ENCODE data around the gene CTDSP2. TPM values are rescaled to one million over a fixed set of nuclear protein-coding genes. Genes with fewer than 3 reads are reported as not detected.
"Not testable (repeated sequence)": the region's sequence is repeated elsewhere in the genome, so short reads cannot be mapped to it uniquely, and the experiment has no call there.

The CTDSP2 gene
- total RNA-seq, 1 donor from 2014 or later: 129 TPM

- TF ChIP-seq CTCF (IDR thresholded peaks at IDR 0.05): no peak
- DNase-seq (ENCODE audit: low spot score in 2 of 2): no peak
- Histone ChIP-seq H3K27me3 (no peaks in the 10 kb centered on the region), H3K4me3 (no peak overlapping the region), H3K27ac (no peak overlapping the region), H3K36me3 (peaks cover 0 to 13% of the 10 kb centered on the region in 2 donors), H3K9me3 (no peaks in the 10 kb centered on the region), H3K4me1 (peaks cover 2 to 15% of the 10 kb centered on the region in 2 donors)
- intact Hi-C loops (cut with DNase I): no loop called here
These were observed 71.5 kb downstream of the CTDSP2 start for GRCh38 chr12:57775044-57775443.

GRCh38 chr12:57774634-57775033 lies 71.9 kb downstream of the CTDSP2 start:
- peaks cover 2 to 15% of the 10 kb centered on the region in 2 donors for H3K4me1 ChIP-seq
- intact Hi-C loops (cut with DNase I): not testable (repeated sequence)

GRCh38 chr12:57772429-57773322 lies 73.9 kb downstream of the CTDSP2 start, which contains the start of gene EEF1AKMT3:
EEF1AKMT3 (plus strand) TSS chr12:57772614; CDS start chr12:57772725, 111 bp downstream.
- Histone ChIP-seq H3K4me3 (peak within 1 kb of the TSS; percentile 80 to 83), H3K36me3 (peaks cover 0 to 11% of the 10 kb centered on the region in 2 donors), H3K27me3 (no peaks in the 10 kb centered on the region), H3K4me1 (peaks cover 2 to 15% of the 10 kb centered on the region in 2 donors), H3K9me3 (no peaks in the 10 kb centered on the region), H3K27ac (peak within 1 kb of the TSS; percentile 90 to 94)
- peak in 1 of 2 donors; percentile 85 for DNase-seq (ENCODE audit: low spot score in 2 of 2)
- no peak for TF ChIP-seq CTCF (IDR thresholded peaks at IDR 0.05)
- intact Hi-C loops (cut with DNase I): no loop called here

More at GRCh38 chr12:57774634-57775033, 71.9 kb downstream of the CTDSP2 start:
- DNase-seq (ENCODE audit: low spot score in 2 of 2): peak in 1 of 2 donors; percentile 56
- H3K36me3 ChIP-seq: peaks cover 0 to 12% of the 10 kb centered on the region in 2 donors
- not testable (repeated sequence) for H3K9me3 ChIP-seq, H3K27ac ChIP-seq, H3K4me3 ChIP-seq, H3K27me3 ChIP-seq

- no peaks in the 10 kb centered on the region for H3K9me3 ChIP-seq
- H3K27ac ChIP-seq: peak within 1 kb of the TSS; percentile 90 to 94
- DNase-seq (ENCODE audit: low spot score in 2 of 2): peak; percentile 91 to 97
- no peak for TF ChIP-seq CTCF (IDR thresholded peaks at IDR 0.05)
- intact Hi-C loops (cut with DNase I): loop anchor here (1.0 kb wide), 1 partner anchor 20 kb away; the partner anchor contains the start of gene CDK4
- peak within 1 kb of the TSS; percentile 80 to 83 for H3K4me3 ChIP-seq
- H3K36me3 ChIP-seq: peaks cover 0 to 11% of the 10 kb centered on the region in 2 donors
- peaks cover 2 to 16% of the 10 kb centered on the region in 2 donors for H3K4me1 ChIP-seq
- no peaks in the 10 kb centered on the region for H3K27me3 ChIP-seq
These were observed 74.6 kb downstream of the CTDSP2 start, which contains the start of gene METTL1 for GRCh38 chr12:57771873-57772428. METTL1 (minus strand) TSS chr12:57772105; CDS start chr12:57772083, 22 bp downstream.

- no peak for TF ChIP-seq CTCF (IDR thresholded peaks at IDR 0.05)
- no peaks in the 10 kb centered on the region for H3K9me3 ChIP-seq
- peak overlapping the region; percentile 90 to 94 for H3K27ac ChIP-seq
- H3K4me3 ChIP-seq: peak overlapping the region; percentile 80 to 83
- intact Hi-C loops (cut with DNase I): loop anchor here (1.0 kb wide), 1 partner anchor 19 kb away; the partner anchor contains the start of gene CDK4
- no peaks in the 10 kb centered on the region for H3K27me3 ChIP-seq
- peaks cover 0 to 11% of the 10 kb centered on the region in 2 donors for H3K36me3 ChIP-seq
- peak; percentile 53 to 93 for DNase-seq (ENCODE audit: low spot score in 2 of 2)
- H3K4me1 ChIP-seq: peaks cover 2 to 20% of the 10 kb centered on the region in 2 donors
These were observed 75.2 kb downstream of the CTDSP2 start for GRCh38 chr12:57771236-57771872.
